T47D (cell line): ENCODE results near the gene EXOC5.
"Not testable (repeated sequence)": the region's sequence is repeated elsewhere in the genome, so short reads cannot be mapped to it uniquely, and the experiment has no call there.

ENCODE experiments used
- DNase-seq, 2 experiments: peaks; one replicate each; pipeline versions ENCODE4 v3.0.0 to v3.0.0-alpha.2; 2011 to 2012; ENCODE audit warnings: low read depth in 1 of 2, low spot score in 1 of 2
- JUND ChIP-seq: IDR thresholded peaks from 2 replicates; pipeline ENCODE4 v1.6.1; 2012; ENCODE audit warnings: low read depth
- in situ Hi-C: cut with HindIII; loops from 2 replicates; pipeline ENCODE4 v1.10.0; 2016; ENCODE audit warnings: low sequenced_read_pairs, low pct_unique_long_range_greater_than_20kb

The EXOC5 gene

DNA sequence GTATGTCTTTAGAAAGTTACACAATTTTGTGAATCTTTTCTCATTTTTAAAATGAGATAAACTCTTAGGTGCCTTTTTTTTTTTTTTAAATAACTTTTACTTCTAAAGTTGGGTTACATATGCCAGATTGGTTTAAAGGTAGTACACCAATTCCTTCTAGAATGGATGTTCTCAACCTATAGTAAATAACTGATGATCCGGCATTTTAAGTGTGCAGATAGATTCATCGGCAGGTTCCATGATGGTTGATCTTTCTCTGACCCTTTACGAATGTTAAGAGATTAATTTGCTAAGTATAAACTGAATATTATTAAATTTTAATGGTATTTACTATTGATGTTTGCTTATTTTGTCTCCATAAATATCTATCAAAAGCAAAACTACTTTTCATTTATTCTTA, 8.4 kb upstream of the EXOC5 start:
- in situ Hi-C loops: no loop called here
- TF ChIP-seq JUND: no peak
- no peak for DNase-seq

DNA sequence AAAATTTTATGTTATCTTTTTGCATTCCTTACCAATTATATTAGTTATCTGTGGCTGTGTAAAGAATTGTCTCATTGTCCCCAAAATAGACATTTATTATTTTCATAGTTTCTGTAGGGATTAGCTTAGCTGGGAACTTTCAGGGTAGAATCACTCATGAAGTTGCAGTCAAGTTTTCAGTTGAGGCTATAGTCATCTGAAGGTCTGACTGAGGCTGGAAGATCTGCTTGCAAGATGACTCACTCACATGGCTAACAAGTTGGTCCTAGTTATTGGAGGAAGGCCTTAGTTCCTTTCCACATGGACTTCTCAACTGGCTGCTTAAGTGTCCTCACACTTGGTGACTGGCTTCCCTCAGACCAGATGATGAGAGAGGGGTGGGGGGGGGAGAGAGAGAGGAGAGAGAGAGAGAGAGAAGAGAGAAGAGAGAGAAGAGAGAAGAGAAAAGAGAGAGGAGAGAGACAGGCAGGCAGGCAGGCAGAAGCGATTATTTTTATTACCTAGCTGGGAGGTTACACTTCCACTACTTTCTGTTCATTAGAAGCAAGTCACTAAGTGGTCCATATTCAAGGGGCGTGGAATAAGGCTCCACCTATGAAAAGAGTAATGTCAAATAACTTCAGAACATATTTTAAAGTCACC, 6.4 kb upstream of the EXOC5 start:
- no peak for DNase-seq
- TF ChIP-seq JUND: no peak
- in situ Hi-C loops: no loop called here

- in situ Hi-C loops: no loop called here
- DNase-seq: no peak
- TF ChIP-seq JUND: no peak
These were observed 5.8 kb upstream of the EXOC5 start for GRCh38 chr14:57274551-57274950.

GRCh38 chr14:57273236-57273635, 4.5 kb upstream of the EXOC5 start:
- DNase-seq: no peak
- in situ Hi-C loops: no loop called here
- TF ChIP-seq JUND: no peak

DNA sequence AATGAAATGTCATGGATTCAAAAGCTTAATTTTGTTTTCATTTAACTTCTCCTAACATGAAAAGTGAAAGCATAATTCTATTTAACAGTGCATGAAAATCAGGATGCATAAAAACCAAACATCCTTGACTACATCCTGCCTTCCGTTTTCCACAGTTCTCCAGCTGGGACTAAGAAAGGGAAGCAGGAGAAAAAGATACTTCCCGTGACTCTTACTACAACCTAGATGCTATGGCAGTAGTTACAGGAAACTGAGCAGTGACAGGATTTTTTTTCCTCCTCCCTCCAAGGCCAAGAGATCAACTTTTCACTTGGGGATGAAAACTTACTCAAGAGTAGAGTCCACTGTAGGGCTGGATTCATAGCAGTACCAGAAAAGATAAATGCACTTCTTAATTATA, 2.6 kb downstream of the EXOC5 start:
- DNase-seq: no peak
- in situ Hi-C loops: no loop called here
- no peak for TF ChIP-seq JUND

GRCh38 chr14:57262117-57262516, 6.6 kb downstream of the EXOC5 start:
- no peak for TF ChIP-seq JUND
- DNase-seq: no peak
- in situ Hi-C loops: no loop called here

DNA sequence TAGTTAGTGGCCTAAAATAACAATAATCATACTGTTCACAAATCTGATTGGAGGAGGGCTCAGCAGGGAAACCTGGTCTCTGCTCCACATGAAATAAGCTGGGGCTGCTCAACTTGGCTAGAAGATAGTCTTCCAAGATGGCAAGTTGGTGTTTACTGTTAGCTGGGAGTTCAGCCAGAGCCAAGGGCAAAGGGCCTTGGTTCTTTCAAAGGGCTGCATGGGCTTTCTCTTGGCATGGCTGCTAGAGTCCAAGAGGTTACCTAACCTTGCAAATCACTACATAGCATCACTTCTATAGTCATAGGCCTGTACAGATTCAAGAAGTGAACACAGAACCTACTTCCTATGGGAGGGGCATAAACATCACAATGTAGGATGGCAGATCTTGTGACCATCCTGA, 7.1 kb downstream of the EXOC5 start:
- in situ Hi-C loops: no loop called here
- TF ChIP-seq JUND: no peak
- DNase-seq: no peak

- no peak for TF ChIP-seq JUND
- no peak for DNase-seq
- in situ Hi-C loops: no loop called here
These were observed 9.0 kb downstream of the EXOC5 start for GRCh38 chr14:57259672-57260071.

DNA sequence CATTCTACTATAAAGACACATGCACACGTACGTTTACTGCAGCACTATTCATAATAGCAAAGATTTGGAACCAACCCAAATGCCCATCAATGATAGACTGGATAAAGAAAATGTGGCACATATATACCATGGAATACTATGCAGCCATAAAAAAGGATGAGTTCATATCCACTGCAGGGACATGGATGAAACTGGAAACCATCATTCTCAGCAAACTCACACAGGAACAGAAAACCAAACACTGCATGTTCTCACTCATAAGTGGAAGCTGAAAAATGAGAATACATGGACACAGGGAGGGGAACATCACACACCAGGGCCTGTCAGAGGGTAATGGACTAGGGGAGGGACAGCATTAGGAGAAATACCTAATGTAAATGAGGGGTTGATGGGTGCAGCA, 10.5 kb downstream of the EXOC5 start:
- in situ Hi-C loops, DNase-seq: not testable (repeated sequence)

DNA sequence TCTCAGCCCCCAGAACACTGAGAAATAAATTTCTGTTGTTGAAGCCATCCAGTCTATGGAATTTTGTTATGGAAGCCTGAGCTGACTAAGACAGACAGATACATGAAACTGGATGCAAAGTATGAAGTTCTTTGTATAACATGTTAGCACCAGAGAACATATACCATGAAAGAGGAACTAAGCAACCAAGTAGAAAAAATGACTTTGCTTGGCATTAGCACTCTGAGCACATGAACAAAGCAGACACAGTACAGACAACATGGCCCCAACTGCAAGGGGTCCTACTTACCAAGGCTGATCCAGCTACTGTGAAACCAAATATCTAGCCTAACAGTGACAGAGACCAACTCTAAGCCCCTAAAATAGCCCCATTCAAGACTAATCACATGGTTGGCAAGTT, 13.8 kb downstream of the EXOC5 start:
- DNase-seq: no peak
- in situ Hi-C loops: no loop called here
- no peak for TF ChIP-seq JUND

GRCh38 chr14:57246933-57247657, 21.6 kb downstream of the EXOC5 start:
- in situ Hi-C loops: no loop called here
- TF ChIP-seq JUND: no peak
- no peak for DNase-seq

- no peak for TF ChIP-seq JUND
- DNase-seq: no peak
- in situ Hi-C loops: no loop called here
These were observed 22.8 kb downstream of the EXOC5 start for GRCh38 chr14:57245941-57246340.

DNA sequence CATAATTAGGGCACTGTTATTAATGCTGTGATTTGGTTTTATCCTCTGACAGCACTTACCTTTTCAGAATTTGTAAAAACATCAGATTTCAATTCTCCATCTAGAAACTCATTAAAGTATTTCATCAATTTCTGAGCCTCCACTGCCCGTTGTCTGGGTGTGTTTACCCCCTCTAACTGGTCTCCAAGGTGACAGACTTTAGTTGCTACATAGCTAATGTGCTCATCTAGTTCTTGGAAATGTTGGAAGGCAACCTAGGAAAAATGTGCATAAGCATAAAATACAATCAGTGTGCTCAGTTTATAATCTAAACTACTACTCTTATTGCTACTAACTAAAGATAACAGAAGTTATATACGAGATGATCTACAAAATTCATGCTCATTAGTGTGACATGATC, 24.6 kb downstream of the EXOC5 start:
- DNase-seq: no peak
- in situ Hi-C loops: no loop called here
- TF ChIP-seq JUND: no peak

DNA sequence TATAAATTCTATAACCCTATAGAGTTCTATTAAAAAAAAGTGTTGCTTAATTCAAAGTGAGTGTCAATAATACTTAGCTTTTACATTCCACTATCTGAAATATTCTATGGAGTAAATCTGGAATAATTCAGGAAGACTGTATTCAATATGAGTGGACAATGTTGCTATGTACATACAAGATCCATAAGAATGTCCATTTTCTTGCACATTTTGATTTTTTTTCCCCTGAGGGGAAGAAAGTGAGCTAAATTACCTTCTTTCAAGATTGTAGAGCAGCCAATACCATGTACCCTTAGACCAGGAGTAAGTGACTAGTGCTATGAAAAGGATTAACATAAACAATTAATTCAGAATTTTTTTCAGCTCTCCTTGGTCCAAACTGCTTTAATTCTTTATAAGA, 25.4 kb downstream of the EXOC5 start:
- TF ChIP-seq JUND: no peak
- DNase-seq: no peak
- in situ Hi-C loops: no loop called here

- DNase-seq, in situ Hi-C loops: not testable (repeated sequence)
These were observed 28.6 kb downstream of the EXOC5 start for GRCh38 chr14:57240115-57240514.
